ENCODE results near the gene DIAPH3. TPM values are rescaled to one million over a fixed set of nuclear protein-coding genes. Genes with fewer than 3 reads are reported as not detected.

The DIAPH3 gene
- total RNA-seq, 1 donor from 2014 or later, result 0.32 TPM

- no peak for DNase-seq (ENCODE audit: low spot score in 2 of 2)
- H3K4me1 ChIP-seq, result no peaks in the 10 kb centered on the region
- no peak for TF ChIP-seq CTCF (IDR thresholded peaks at IDR 0.05)
- no peaks in the 10 kb centered on the region for H3K27me3 ChIP-seq
- H3K36me3 ChIP-seq, result no peaks in the 10 kb centered on the region
- no peak overlapping the region for H3K27ac ChIP-seq
- H3K9me3 ChIP-seq, result no peaks in the 10 kb centered on the region
- intact Hi-C loops (cut with DNase I), result no loop called here
- H3K4me3 ChIP-seq, result no peak overlapping the region
These were observed 162.8 kb downstream of the DIAPH3 start for GRCh38 chr13:60000976-60001375.

GRCh38 chr13:60000081-60000480 is 163.6 kb downstream of the DIAPH3 start:
- Histone ChIP-seq H3K27ac (no peak overlapping the region), H3K27me3 (no peaks in the 10 kb centered on the region), H3K4me1 (no peaks in the 10 kb centered on the region), H3K36me3 (no peaks in the 10 kb centered on the region), H3K9me3 (no peaks in the 10 kb centered on the region), H3K4me3 (no peak overlapping the region)
- intact Hi-C loops (cut with DNase I), result no loop called here
- no peak for DNase-seq (ENCODE audit: low spot score in 2 of 2)
- TF ChIP-seq CTCF (IDR thresholded peaks at IDR 0.05), result no peak

- Histone ChIP-seq H3K36me3 (no peaks in the 10 kb centered on the region), H3K27me3 (no peaks in the 10 kb centered on the region), H3K4me1 (no peaks in the 10 kb centered on the region), H3K4me3 (no peak overlapping the region), H3K9me3 (no peaks in the 10 kb centered on the region), H3K27ac (no peak overlapping the region)
- intact Hi-C loops (cut with DNase I), result no loop called here
- DNase-seq (ENCODE audit: low spot score in 2 of 2), result no peak
- TF ChIP-seq CTCF (IDR thresholded peaks at IDR 0.05), result no peak
These were observed 165.8 kb downstream of the DIAPH3 start for GRCh38 chr13:59997976-59998375.

GRCh38 chr13:59996461-59996980 is 167.2 kb downstream of the DIAPH3 start:
- DNase-seq (ENCODE audit: low spot score in 2 of 2), result no peak
- TF ChIP-seq CTCF (IDR thresholded peaks at IDR 0.05), result no peak
- Histone ChIP-seq H3K36me3 (no peaks in the 10 kb centered on the region), H3K4me3 (no peak overlapping the region), H3K27me3 (no peaks in the 10 kb centered on the region), H3K4me1 (no peaks in the 10 kb centered on the region), H3K27ac (no peak overlapping the region), H3K9me3 (no peaks in the 10 kb centered on the region)
- intact Hi-C loops (cut with DNase I), result no loop called here

GRCh38 chr13:59991395-59991794 is 172.3 kb downstream of the DIAPH3 start:
- H3K27ac ChIP-seq, result no peak overlapping the region
- no peaks in the 10 kb centered on the region for H3K9me3 ChIP-seq
- no peak for DNase-seq (ENCODE audit: low spot score in 2 of 2)
- intact Hi-C loops (cut with DNase I), result no loop called here
- no peaks in the 10 kb centered on the region for H3K27me3 ChIP-seq
- no peak overlapping the region for H3K4me3 ChIP-seq
- no peak for TF ChIP-seq CTCF (IDR thresholded peaks at IDR 0.05)
- H3K36me3 ChIP-seq, result no peaks in the 10 kb centered on the region
- no peaks in the 10 kb centered on the region for H3K4me1 ChIP-seq
